HEK293 (cell line): Measurements from ENCODE around the gene RGL3.

ENCODE experiments used
- CTCF ChIA-PET: fragments of 350-600 bp; formaldehyde crosslinking; extraction: SDS; loops from one replicate; lab custom pipeline; 2021; ENCODE audit warnings: antibody characterized with exemption; lab: Yijun Ruan, JAX
- POLR2A ChIA-PET: fragments of 300-600 bp; formaldehyde crosslinking; extraction: SDS; loops from one replicate; lab custom pipeline; 2020; ENCODE audit warnings: antibody characterized with exemption, inconsistent platforms; lab: Yijun Ruan, JAX
- H3K27ac ChIP-seq: fragments of 200-500 bp; sonication (Bioruptor generic); 2 replicates; pipeline ENCODE4 v1.5.1; 2014; ENCODE audit warnings: low read depth, low read length, control low read depth, inconsistent platforms; ENCODE audit errors: extremely low read depth
- H3K36me3 ChIP-seq, 2 experiments: fragments of 200-500 bp in 1 of 2; sonication (Bioruptor generic) in 1 of 2; 1 replicate in 1 of 2; 2 replicates in 1 of 2; pipeline ENCODE4 v1.5.1; 2014 to 2017; ENCODE audit warnings: inconsistent platforms in 2 of 2, low read length in 2 of 2; ENCODE audit not compliant: control insufficient read depth in 2 of 2, insufficient read depth in 1 of 2
- H3K4me1 ChIP-seq: fragments of 200-500 bp; sonication (Bioruptor generic); 2 replicates; pipeline ENCODE4 v1.5.1; 2014; ENCODE audit warnings: mild to moderate bottlenecking, low read length, inconsistent platforms; ENCODE audit not compliant: control insufficient read depth, insufficient read depth
- H3K4me3 ChIP-seq: 2 replicates; pipeline ENCODE4 v1.5.1; 2011; ENCODE audit warnings: low read depth, mild to moderate bottlenecking, control low read depth, low read length, moderate library complexity
- H3K9me3 ChIP-seq: fragments of 200-500 bp; sonication (Bioruptor generic); 2 replicates; pipeline ENCODE4 v1.5.1; 2014; ENCODE audit warnings: low read depth, low read length, inconsistent platforms; ENCODE audit not compliant: control insufficient read depth, insufficient read depth
- FEZF1 ChIP-seq: fragments of 450-650 bp; formaldehyde crosslinking; IDR thresholded peaks from 2 replicates; pipeline ENCODE4 v1.5.1; 2016; ENCODE audit warnings: missing biosample characterization, missing genetic modification characterization
- PRDM6 ChIP-seq: fragments of 450-650 bp; formaldehyde crosslinking; IDR thresholded peaks from 2 replicates; pipeline ENCODE4 v1.5.1; 2017; ENCODE audit warnings: missing biosample characterization, missing genetic modification characterization
- ZBTB8A ChIP-seq: fragments of 450-650 bp; formaldehyde crosslinking; IDR thresholded peaks from 2 replicates; pipeline ENCODE4 v1.5.1; 2016; ENCODE audit warnings: missing biosample characterization, missing genetic modification characterization
- ZFP69B ChIP-seq: fragments of 450-650 bp; formaldehyde crosslinking; IDR thresholded peaks from 2 replicates; pipeline ENCODE4 v1.5.1; 2016; ENCODE audit warnings: missing biosample characterization, missing genetic modification characterization
- ZNF146 ChIP-seq: fragments of 450-650 bp; formaldehyde crosslinking; IDR thresholded peaks from 2 replicates; pipeline ENCODE4 v1.5.1; 2016; ENCODE audit warnings: missing biosample characterization, missing genetic modification characterization
- ZNF221 ChIP-seq: fragments of 450-650 bp; formaldehyde crosslinking; IDR thresholded peaks from 2 replicates; pipeline ENCODE4 v1.5.1; 2017; ENCODE audit warnings: missing biosample characterization, missing genetic modification characterization, borderline replicate concordance
- ZNF426 ChIP-seq: fragments of 450-650 bp; formaldehyde crosslinking; IDR thresholded peaks from 2 replicates; pipeline ENCODE4 v1.5.1; 2017; ENCODE audit warnings: missing biosample characterization, missing genetic modification characterization, mild to moderate bottlenecking, inconsistent platforms, moderate library complexity
- ZNF449 ChIP-seq: fragments of 450-650 bp; formaldehyde crosslinking; IDR thresholded peaks from 2 replicates; pipeline ENCODE4 v1.5.1; 2017; ENCODE audit warnings: missing biosample characterization, mild to moderate bottlenecking, missing genetic modification characterization, moderate library complexity
- ZNF518A ChIP-seq: fragments of 450-650 bp; formaldehyde crosslinking; conservative IDR thresholded peaks from 2 replicates; pipeline ENCODE4 v1.5.1; 2016; ENCODE audit warnings: low read depth, missing biosample characterization, missing genetic modification characterization
- ZNF830 ChIP-seq: fragments of 450-650 bp; IDR thresholded peaks from 2 replicates; pipeline ENCODE4 v1.5.0; 2018; ENCODE audit warnings: missing biosample characterization, missing genetic modification characterization, low read depth, mild to moderate bottlenecking, moderate library complexity

RGL3 gene

GRCh38 chr19:11347546-11348039 is 71.5 kb downstream of the RGL3 start:
- H3K4me1 ChIP-seq: no peaks in the 10 kb centered on the region
- CTCF ChIA-PET: interaction anchor here (2.1 kb wide), 1 partner anchor 33 kb away, joined by 19 read pairs; no protein-coding TSS in a partner anchor

More at GRCh38 chr19:11347546-11348039, 71.5 kb downstream of the RGL3 start:
- H3K4me3 ChIP-seq: no peak overlapping the region
- no peak for TF ChIP-seq ZBTB8A (tag by site-specific recombination)
- TF ChIP-seq FEZF1: no peak
- TF ChIP-seq ZNF518A (tag by site-specific recombination): no peak
- TF ChIP-seq ZNF426 (tag by site-specific recombination): no peak
- no peak for TF ChIP-seq PRDM6 (tag by site-specific recombination)
- no peak for TF ChIP-seq ZNF830 (tag by site-specific recombination)
- no peak for TF ChIP-seq ZNF449 (tag by site-specific recombination)
- TF ChIP-seq ZNF221 (tag by site-specific recombination): no peak
- TF ChIP-seq ZNF146 (tag by site-specific recombination): no peak
- no peak for TF ChIP-seq ZFP69B
- TF ChIP-seq, all 188 proteins: peak for 0
- POLR2A ChIA-PET: interaction anchor here (1.6 to 3.2 kb wide), 2 partner anchors 28 to 88 kb away, joined by 6 to 36 read pairs; partner anchors contain the start of genes ODAD3, PRKCSH and SWSAP1
- Histone ChIP-seq H3K27ac (no peak overlapping the region), H3K9me3 (no peaks in the 10 kb centered on the region), H3K36me3 (peaks cover 0 to 2% of the 10 kb centered on the region in 2 experiments; a peak in 1 of 3 replicates)
